ENCODE measurements around the gene CTSD. TPM values are rescaled to one million over a fixed set of nuclear protein-coding genes. Genes with fewer than 3 reads are reported as not detected.
A peak's percentile ranks its signal among the peaks of the same experiment; 100 is the strongest.
"Not testable (repeated sequence)": the region's sequence is repeated elsewhere in the genome, so short reads cannot be mapped to it uniquely, and the experiment has no call there.

CTSD gene
- 100 to 1,000 TPM; 133 to 165 TPM for total RNA-seq

GRCh38 chr11:1763796-1764661 lies at the start of gene CTSD:
Gene CTSD, minus strand, starts transcription at chr11:1763927. Its CDS starts 68 bp downstream, at chr11:1763859.
- DNase-seq (peak; percentile 91), ATAC-seq (peak; percentile 87)
- Mint-ChIP-seq H3K36me3 (no peaks in the 10 kb centered on the region), H3K27me3 (no peaks in the 10 kb centered on the region), H3K4me1 (peaks cover 47% of the 10 kb centered on the region), H3K9me3 (ENCODE audit: low read depth) (no peaks in the 10 kb centered on the region), H3K27ac (peak within 1 kb of the TSS; percentile 86), H3K4me3 (peak within 1 kb of the TSS; percentile 77)
- CTCF ChIA-PET, result interaction anchor here (0.6 to 1.7 kb wide), 5 partner anchors 9 to 86 kb away, joined by 3 to 9 read pairs (median 4); no protein-coding TSS in a partner anchor

DNA sequence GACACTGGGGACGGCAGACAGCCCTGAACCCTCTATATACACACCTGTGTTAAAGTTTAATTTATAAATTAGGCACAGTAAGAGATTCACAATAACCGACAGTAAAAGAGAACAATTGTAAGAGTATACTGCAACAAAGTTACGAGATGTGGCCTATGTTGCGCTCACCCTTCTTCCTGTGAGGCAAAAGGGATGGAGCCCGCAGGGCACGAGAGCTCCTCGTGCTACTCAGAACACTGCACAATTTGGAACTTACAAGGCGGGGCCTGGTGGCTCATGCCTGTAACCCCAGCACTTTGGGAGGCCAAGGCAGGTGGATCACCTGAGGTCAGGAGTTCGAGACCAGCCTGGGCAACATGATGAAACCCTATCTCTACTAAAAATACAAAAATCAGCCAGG lies 49.6 kb upstream of the CTSD start:
- H3K9me3 Mint-ChIP-seq (ENCODE audit: low read depth); H3K4me1 Mint-ChIP-seq; ATAC-seq; H3K27ac Mint-ChIP-seq; H3K4me3 Mint-ChIP-seq; DNase-seq; H3K36me3 Mint-ChIP-seq; CTCF ChIA-PET: not testable (repeated sequence)
- H3K27me3 Mint-ChIP-seq, result peaks cover 39% of the 10 kb centered on the region

DNA sequence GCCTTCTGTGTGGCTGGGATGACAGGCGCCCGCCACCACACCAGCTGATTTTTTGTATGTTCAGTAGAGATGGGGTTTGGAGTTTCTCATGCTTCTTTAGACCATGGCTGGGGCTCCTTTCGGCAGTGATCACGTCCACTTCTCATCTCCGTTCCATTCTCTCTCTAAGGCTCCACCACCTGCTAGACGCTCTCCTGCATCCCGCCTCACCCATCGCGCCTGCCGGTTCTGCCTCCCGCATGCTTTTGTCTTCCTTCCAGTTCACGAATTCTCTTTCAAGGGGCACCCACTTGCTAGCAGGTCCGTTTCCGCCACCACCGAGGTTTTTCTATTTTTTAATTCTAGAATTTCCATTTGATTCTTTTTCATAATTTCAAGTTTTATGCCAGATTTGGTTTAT lies 49.1 kb upstream of the CTSD start:
- CTCF ChIA-PET, result no interaction called here
- H3K36me3 Mint-ChIP-seq, result no peaks in the 10 kb centered on the region
- H3K27me3 Mint-ChIP-seq, result peaks cover 39% of the 10 kb centered on the region
- H3K9me3 Mint-ChIP-seq (ENCODE audit: low read depth), result no peaks in the 10 kb centered on the region
- no peak for ATAC-seq
- H3K27ac Mint-ChIP-seq, result no peak overlapping the region
- no peak for DNase-seq
- no peak overlapping the region for H3K4me3 Mint-ChIP-seq
- no peaks in the 10 kb centered on the region for H3K4me1 Mint-ChIP-seq

DNA sequence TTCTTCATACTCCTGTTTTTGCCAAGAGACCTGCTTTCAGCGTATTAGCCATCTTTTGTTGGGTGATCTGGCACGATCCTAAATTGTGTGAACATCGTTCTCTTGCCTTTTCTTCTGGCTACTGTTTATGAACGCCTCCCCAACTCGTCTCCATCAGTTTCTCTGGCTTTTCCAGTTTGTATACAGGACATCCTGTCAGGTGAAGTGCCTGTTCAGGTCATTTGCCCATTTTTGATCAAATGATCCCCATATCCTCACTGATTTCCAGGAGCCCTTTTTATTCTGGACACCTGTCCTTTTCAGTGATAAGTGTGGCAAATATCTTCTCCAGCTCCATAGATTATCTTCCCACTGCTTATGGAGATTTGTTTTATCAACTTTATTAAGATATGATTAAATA lies 48.5 kb upstream of the CTSD start:
- ATAC-seq (no peak), DNase-seq (no peak)
- H3K36me3 Mint-ChIP-seq, result no peaks in the 10 kb centered on the region
- peaks cover 38% of the 10 kb centered on the region for H3K27me3 Mint-ChIP-seq
- H3K27ac Mint-ChIP-seq, result no peak overlapping the region
- CTCF ChIA-PET, result interaction anchor here (1.1 kb wide), 1 partner anchor 118 kb away, joined by 3 read pairs; no protein-coding TSS in a partner anchor
- H3K4me1 Mint-ChIP-seq, result no peaks in the 10 kb centered on the region
- no peak overlapping the region for H3K4me3 Mint-ChIP-seq
- no peaks in the 10 kb centered on the region for H3K9me3 Mint-ChIP-seq (ENCODE audit: low read depth)

GRCh38 chr11:1810761-1811160 lies 47.0 kb upstream of the CTSD start:
- no peak for DNase-seq
- Mint-ChIP-seq H3K9me3 (ENCODE audit: low read depth) (no peaks in the 10 kb centered on the region), H3K27ac (no peak overlapping the region), H3K36me3 (no peaks in the 10 kb centered on the region), H3K4me3 (no peak overlapping the region), H3K27me3 (peaks cover 39% of the 10 kb centered on the region), H3K4me1 (no peaks in the 10 kb centered on the region)
- ATAC-seq, result no peak
- CTCF ChIA-PET, result interaction anchor here (0.7 kb wide), 1 partner anchor 22 kb away, joined by 3 read pairs; no protein-coding TSS in a partner anchor

- Mint-ChIP-seq H3K27ac (no peak overlapping the region), H3K9me3 (ENCODE audit: low read depth) (no peaks in the 10 kb centered on the region), H3K4me1 (no peaks in the 10 kb centered on the region), H3K27me3 (peaks cover 43% of the 10 kb centered on the region), H3K4me3 (no peak overlapping the region), H3K36me3 (no peaks in the 10 kb centered on the region)
- CTCF ChIA-PET, result interaction anchor here (1.2 to 5.0 kb wide), 4 partner anchors 10 to 155 kb away, joined by 3 to 40 read pairs (median 4); no protein-coding TSS in a partner anchor
- ATAC-seq (no peak), DNase-seq (no peak)
Measured at GRCh38 chr11:1807264-1807995, 43.7 kb upstream of the CTSD start.

DNA sequence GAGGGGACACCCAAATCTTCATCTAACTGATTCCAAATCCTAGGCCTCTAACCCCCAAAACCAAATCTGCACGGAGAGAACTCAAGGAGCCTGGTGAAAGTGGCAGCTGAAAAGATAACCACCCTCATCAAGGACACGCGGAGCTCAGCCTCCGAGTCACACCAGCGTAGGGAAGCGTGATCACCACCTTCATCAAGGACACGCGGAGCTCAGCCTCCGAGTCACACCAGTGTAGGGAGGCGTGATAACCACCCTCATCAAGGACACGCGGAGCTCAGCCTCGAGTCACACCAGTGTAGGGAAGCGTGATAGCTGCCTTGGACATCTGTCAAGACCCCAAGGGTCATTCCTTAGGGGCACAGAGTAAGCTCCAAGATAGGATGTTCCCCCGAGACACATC lies 41.8 kb upstream of the CTSD start:
- CTCF ChIA-PET, result interaction anchor here (0.8 to 5.0 kb wide), 6 partner anchors 19 to 153 kb away, joined by 3 to 40 read pairs (median 6); no protein-coding TSS in a partner anchor
- H3K36me3 Mint-ChIP-seq, result no peaks in the 10 kb centered on the region
- H3K4me1 Mint-ChIP-seq, result no peaks in the 10 kb centered on the region

DNA sequence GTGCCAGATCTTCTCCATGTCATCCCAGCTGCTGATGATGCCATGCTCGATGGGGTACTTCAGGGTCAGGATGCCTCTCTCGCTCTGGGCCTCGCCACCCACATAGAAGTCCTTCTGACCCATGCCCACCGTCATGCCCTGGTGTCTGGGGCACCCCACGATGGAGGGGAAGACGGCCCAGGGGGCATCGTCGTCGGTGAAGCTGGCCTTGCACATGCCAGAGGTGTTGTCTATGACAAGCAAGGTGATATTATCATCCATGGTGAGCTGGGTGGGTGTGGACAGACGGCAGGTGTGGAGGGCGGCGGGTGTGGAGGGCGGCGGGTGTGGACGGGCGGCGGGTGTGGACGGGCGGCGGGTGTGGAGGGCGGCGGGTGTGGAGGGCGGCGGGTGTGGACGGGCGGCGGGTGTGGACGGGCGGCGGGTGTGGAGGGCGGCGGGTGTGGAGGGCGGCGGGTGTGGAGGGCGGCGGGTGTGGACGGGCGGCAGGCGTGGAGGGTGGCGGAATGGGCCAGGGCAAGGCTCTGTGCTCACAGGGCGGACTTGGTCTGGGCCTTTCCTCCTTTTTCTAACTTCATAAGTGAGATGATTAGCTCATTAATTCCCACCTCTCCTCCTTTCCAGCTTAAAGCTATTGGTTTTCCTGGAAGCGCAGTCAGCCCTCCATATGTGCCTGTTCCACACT lies 40.2 kb upstream of the CTSD start:
- H3K9me3 Mint-ChIP-seq (ENCODE audit: low read depth); H3K4me1 Mint-ChIP-seq; ATAC-seq; H3K4me3 Mint-ChIP-seq; H3K27ac Mint-ChIP-seq; DNase-seq; H3K36me3 Mint-ChIP-seq: not testable (repeated sequence)
- CTCF ChIA-PET, result interaction anchor here (0.8 to 3.0 kb wide), 4 partner anchors 11 to 151 kb away, joined by 3 to 12 read pairs (median 10); no protein-coding TSS in a partner anchor
- H3K27me3 Mint-ChIP-seq, result peaks cover 33% of the 10 kb centered on the region

More for the DNA sequence above, 41.8 kb upstream of the CTSD start:
- Mint-ChIP-seq H3K9me3 (ENCODE audit: low read depth) (no peaks in the 10 kb centered on the region), H3K4me3 (no peak overlapping the region), H3K27me3 (peaks cover 40% of the 10 kb centered on the region), H3K27ac (no peak overlapping the region)
- ATAC-seq (no peak), DNase-seq (no peak)

GRCh38 chr11:1803246-1803645 lies 39.5 kb upstream of the CTSD start:
- no peak overlapping the region for H3K27ac Mint-ChIP-seq
- H3K4me1 Mint-ChIP-seq, result no peaks in the 10 kb centered on the region
- ATAC-seq, result no peak
- H3K9me3 Mint-ChIP-seq (ENCODE audit: low read depth), result no peaks in the 10 kb centered on the region
- peaks cover 32% of the 10 kb centered on the region for H3K27me3 Mint-ChIP-seq
- no peak overlapping the region for H3K4me3 Mint-ChIP-seq
- H3K36me3 Mint-ChIP-seq, result no peaks in the 10 kb centered on the region
- CTCF ChIA-PET, result interaction anchor here (2.5 to 3.0 kb wide), 2 partner anchors 109 to 150 kb away, joined by 11 to 12 read pairs; no protein-coding TSS in a partner anchor
- no peak for DNase-seq

GRCh38 chr11:1797391-1798125 lies 33.8 kb upstream of the CTSD start:
- Mint-ChIP-seq H3K4me3 (no peak overlapping the region), H3K4me1 (peaks cover 8% of the 10 kb centered on the region), H3K27me3 (peaks cover 32% of the 10 kb centered on the region), H3K9me3 (ENCODE audit: low read depth) (no peaks in the 10 kb centered on the region), H3K36me3 (peaks cover 6% of the 10 kb centered on the region), H3K27ac (no peak overlapping the region)
- no peak for ATAC-seq
- CTCF ChIA-PET, result interaction anchor here (1.2 to 1.8 kb wide), 5 partner anchors 12 to 143 kb away, joined by 3 to 7 read pairs (median 4); no protein-coding TSS in a partner anchor
- DNase-seq, result no peak

- Mint-ChIP-seq H3K27me3 (peaks cover 35% of the 10 kb centered on the region), H3K27ac (no peak overlapping the region), H3K9me3 (ENCODE audit: low read depth) (no peaks in the 10 kb centered on the region), H3K4me1 (peaks cover 16% of the 10 kb centered on the region), H3K4me3 (no peak overlapping the region), H3K36me3 (peaks cover 11% of the 10 kb centered on the region)
- CTCF ChIA-PET, result interaction anchor here (1.3 to 1.8 kb wide), 3 partner anchors 36 to 103 kb away, joined by 3 to 7 read pairs (median 6); no protein-coding TSS in a partner anchor
- DNase-seq (no peak), ATAC-seq (no peak)
Measured at GRCh38 chr11:1796413-1797011, 32.8 kb upstream of the CTSD start.

GRCh38 chr11:1793081-1793480 lies 29.4 kb upstream of the CTSD start:
- Mint-ChIP-seq H3K27ac (peak overlapping the region; percentile 91), H3K9me3 (ENCODE audit: low read depth) (no peaks in the 10 kb centered on the region), H3K27me3 (peaks cover 40% of the 10 kb centered on the region), H3K4me3 (no peak overlapping the region), H3K36me3 (peaks cover 11% of the 10 kb centered on the region), H3K4me1 (peaks cover 21% of the 10 kb centered on the region)
- ATAC-seq (no peak), DNase-seq (no peak)
- CTCF ChIA-PET, result interaction anchor here (0.7 to 2.0 kb wide), 8 partner anchors 11 to 993 kb away, joined by 3 to 7 read pairs (median 4); no protein-coding TSS in a partner anchor
